ENCODE measurements around the gene CNP. TPM values are rescaled to one million over a fixed set of nuclear protein-coding genes. Genes with fewer than 3 reads are reported as not detected.
A peak's percentile ranks its signal among the peaks of the same experiment; 100 is the strongest.
"Not testable (repeated sequence)": the region's sequence is repeated elsewhere in the genome, so short reads cannot be mapped to it uniquely, and the experiment has no call there.

Gene CNP
- total RNA-seq: 31.4 TPM

DNA sequence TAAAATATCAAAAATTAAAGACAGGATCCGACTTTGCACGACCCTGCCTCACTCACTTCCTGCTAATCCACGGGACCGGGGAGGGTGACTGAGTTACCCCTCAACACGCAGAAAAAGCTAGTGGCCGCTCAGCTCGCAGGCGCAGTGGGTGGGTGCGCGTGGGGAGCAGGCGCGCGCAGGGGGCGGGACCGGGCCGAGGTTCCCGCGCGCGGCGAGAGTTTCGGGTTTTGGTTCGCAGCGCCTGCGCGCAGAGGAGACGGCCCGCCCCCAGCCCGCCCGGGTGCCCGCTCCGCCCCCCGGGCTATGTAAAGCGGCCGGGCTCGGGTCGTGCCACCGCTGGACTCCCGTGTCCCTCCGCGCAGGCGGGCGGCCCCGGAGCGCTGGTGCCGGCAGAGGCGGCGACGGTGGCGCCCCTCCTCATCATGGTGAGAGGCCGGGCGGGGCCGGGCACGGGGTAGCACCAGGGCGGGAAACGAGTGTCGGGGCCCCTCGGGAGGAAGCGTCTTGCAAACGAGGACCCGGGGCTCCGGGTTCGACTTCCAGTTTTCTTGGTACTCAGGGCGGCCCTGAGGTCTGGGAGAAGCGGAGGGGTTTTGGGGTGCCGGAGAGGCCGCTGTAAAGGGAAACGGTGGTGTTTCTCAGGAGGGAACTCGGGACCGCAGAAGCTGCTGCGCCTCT lies at the start of gene CNP:
Gene CNP (plus strand): TSS at position 333 of the 678 bp plus-strand sequence. CDS start 90 bp downstream, at position 423.
- DNase-seq (ENCODE audit: low spot score) (peak; percentile 94), ATAC-seq (peak; percentile 86)

DNA sequence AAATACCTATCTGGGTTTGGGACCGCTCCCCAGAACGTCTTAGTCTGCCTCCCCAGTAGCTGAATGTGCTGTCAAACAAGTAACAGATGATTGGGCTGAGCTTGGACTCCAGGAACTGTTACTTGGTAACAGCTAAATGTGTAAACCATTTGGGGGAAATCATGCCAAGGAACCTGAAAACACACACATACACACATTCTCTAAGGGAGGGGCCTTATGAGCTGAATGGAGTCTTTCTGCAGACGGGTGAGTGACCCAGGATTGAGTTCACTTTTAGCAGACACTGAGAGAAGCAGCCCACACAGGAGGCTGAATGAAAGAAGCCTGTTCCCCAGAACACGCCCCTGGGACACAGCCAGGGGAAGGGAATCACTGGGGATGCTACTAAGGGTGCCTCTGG lies 49.4 kb upstream of the CNP start:
- ATAC-seq: peak; percentile 2
- no peak for DNase-seq (ENCODE audit: low spot score)

DNA sequence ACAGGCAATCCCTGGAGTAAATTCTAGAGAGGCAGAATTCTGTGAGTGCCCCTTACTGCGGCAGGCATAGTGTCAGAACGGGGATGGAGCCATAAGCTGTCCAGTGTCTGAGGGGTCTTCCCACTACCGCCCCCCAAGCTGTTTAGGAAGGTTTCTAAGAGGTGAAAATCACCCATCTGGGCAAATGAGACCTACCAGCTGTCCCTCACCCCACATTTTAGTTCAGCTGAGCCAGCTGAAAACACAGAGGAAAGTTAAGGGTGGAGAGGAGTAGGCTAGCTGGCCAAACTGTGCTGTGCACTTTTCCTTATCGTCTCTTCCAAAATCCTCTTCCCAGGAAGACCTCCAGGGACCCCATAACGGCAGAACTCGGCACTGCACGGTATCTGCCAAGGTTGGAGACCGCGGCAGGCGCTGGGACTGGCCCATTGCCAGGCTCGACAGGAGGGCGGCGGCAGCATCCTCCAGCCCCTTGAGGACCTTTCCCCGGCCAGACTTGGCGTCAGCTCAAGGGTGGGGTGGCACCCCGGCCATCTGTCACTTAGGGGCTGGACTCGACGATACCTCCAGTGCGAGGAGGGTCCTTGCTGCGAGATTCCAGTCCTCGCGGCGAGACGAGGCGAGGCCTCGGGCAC lies 48.8 kb upstream of the CNP start:
- peak; percentile 71 for DNase-seq (ENCODE audit: low spot score)
- peak; percentile 5 for ATAC-seq

DNA sequence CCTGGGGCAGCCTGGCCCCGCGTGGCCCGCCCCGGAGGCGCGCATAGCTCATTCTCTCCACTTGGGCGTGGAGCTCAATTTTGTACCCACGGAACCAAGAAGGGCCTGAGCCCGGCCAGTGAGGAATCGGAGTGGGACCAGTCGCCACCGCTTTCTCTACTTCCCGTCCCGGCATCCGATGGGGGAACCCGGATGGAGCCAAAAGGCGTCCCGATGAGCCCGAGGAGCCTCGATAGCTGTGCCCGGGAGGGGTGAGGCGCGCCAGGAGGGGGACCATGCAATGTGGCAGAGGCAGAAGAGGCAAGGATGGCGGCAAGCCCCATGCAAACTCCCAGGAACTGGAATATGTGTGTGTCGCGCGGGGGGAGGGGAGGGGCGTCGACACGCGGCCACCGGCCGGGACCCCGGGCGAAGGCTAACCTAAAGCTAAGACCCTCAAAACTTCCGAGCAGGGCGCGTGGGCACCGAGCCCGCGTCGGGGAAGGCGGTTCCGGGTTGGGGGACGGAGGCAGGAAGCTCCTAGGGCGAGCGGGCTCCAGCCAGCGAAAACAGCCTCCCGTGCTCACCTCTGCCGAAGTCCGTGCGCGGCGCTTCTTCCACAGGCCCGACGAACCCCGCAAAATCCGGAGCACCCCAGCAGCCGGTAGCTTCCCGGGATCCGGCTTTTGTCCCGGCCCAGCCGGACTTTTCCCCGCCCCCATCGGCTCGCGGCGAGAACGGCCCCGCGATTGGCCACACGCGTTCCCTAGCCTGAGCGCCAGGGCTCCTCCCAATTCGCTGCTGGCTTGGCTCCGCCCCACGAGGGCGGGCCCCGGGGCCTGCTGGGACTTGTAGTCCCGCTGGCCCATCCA lies 48.1 kb upstream of the CNP start, which contains the start of gene ACLY:
Gene ACLY (minus strand): TSS at position 638 of the 851 bp plus-strand sequence. CDS start 5,078 bp downstream, outside the sequence.
- ATAC-seq (peak; percentile 90), DNase-seq (ENCODE audit: low spot score) (peak; percentile 98)

DNA sequence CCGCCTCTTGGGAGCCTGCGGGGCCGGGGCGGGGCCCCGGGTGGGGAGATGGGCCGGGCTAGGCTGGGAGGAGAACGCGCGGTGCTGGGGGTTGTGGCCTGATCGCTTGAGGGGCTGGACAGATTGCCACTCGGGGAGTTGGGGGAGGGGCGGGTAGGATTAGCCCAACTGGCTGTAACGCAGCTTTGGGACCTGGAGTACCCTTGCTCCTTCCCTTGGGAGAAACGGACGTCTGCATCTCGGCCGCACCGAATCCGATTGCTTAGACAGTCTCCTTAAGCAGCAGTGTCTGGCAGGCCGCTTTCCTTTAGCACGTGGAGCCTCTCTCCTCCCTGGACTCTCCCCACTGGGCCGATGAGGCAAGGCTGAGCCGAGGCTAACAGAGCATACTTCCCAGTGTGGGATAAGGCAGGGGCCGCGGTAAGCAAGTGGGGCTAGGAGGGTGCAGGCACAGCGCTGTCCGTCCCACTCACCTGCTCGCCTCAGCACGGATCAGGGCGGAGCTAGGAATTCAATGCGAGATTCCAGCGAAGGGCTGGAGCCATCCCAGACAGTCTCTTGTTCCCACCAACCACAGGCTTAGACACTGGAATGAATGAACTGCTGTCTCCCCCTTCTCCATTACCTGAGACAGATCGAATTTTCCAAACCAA lies 47.3 kb upstream of the CNP start:
- DNase-seq (ENCODE audit: low spot score): peak; percentile 59
- peak; percentile 32 for ATAC-seq

DNA sequence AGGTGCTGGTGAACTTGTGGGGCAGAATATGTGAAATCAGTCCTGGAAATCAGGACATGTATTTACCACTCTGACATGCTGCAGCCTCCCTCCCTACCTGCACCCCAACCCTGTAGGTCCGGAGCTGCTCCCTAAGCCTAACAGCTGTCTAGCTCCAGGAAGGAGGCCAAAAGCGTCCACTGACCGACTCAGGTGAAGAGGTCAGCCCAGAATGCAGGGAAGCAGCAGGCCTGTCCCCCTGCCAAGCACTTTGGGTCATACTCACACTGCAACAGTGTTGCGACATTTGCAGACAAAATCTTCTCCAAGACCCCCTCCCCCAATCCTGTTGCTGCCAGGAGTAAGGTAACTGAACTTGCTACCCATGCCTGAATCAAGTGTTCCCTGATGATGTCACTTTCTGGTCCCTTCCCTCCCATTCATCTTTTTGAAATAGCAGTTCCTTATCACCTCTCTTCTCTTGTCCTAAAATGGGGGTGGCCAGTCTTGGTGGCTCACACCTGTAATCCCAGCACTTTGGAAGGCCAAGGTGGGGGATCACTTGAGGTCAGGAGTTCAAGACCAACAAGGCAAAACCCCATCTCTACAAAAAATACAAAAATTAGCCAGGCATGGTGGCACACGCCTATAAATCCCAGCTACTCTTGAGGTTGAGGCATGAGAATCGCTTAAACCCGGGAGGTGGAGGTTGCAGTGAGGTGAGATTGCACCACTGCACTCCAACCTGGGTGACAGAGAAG lies 46.6 kb upstream of the CNP start:
- peak; percentile 96 for DNase-seq (ENCODE audit: low spot score)
- peak; percentile 65 for ATAC-seq

DNA sequence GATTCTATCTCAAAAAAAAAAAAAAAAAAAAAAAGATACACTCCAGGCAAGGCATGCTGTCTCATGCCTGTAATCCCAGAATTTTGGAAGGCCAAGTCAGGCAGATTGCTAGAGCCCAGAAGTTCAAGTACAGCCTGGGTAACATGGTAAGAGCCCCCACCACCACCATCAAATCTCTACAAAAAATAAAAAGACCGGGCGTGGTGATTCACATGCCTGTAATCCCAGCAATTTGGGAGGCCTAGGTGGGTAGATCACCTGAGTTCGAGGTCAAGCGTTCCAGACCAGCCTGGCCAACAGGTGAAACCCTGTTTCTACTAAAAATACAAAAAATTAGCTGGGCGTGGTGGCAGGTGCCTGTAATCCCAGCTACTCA lies 46.0 kb upstream of the CNP start:
- no peak for ATAC-seq
- no peak for DNase-seq (ENCODE audit: low spot score)

DNA sequence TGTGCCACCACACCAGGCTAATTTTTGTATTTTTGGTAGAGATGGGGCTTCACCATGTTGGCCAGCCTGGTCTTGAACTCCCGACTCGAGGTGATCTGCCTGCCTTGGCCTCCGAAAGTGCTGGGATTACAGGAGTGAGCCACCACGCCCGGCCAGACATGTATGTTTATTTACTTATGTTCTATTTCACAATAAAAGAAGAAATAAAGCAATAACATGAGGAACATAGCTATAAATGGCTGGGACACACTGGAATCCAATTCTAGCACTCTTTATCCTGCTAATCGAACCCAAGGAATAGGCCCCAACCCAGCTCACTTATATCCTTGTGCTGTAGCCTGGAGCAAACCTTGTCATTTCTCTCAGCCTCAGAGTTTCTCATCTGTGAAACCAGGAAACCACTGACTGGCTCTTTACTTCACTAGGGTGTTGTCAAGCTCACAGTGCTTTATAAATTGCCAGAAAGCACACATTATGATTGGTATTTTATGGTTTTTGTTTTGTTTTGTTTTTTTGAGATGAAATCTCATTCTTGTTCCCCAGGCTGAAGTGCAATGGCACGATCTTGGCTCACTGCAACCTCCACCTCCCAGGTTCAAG lies 40.5 kb upstream of the CNP start:
- no peak for DNase-seq (ENCODE audit: low spot score)
- no peak for ATAC-seq

DNA sequence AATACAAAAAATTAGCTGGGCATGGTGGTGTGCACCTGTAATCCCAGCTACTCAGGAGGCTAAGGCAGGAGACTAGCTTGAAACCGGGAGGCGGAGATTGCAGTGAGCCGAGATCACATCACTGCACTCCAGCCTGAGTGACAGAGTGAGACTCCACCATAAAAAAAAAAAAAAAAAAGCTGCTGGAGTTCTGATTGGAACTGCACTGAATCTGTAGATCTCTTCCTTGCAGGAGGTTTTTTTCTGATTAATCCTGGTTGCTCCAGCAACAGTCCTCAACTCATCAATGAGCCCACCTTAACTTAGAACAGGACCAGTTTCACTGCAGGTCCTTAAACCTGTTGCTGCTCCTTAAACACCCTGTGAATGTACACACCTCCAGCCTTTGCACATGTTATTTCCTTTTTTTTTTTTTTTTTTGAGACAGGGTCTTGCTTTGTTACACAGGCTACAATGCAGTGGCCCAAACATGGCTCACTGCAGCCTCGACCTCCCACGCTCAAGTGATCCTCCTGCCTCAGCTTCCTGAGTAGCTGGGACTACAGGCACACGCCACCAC lies 37.8 kb upstream of the CNP start:
- no peak for ATAC-seq
- no peak for DNase-seq (ENCODE audit: low spot score)

DNA sequence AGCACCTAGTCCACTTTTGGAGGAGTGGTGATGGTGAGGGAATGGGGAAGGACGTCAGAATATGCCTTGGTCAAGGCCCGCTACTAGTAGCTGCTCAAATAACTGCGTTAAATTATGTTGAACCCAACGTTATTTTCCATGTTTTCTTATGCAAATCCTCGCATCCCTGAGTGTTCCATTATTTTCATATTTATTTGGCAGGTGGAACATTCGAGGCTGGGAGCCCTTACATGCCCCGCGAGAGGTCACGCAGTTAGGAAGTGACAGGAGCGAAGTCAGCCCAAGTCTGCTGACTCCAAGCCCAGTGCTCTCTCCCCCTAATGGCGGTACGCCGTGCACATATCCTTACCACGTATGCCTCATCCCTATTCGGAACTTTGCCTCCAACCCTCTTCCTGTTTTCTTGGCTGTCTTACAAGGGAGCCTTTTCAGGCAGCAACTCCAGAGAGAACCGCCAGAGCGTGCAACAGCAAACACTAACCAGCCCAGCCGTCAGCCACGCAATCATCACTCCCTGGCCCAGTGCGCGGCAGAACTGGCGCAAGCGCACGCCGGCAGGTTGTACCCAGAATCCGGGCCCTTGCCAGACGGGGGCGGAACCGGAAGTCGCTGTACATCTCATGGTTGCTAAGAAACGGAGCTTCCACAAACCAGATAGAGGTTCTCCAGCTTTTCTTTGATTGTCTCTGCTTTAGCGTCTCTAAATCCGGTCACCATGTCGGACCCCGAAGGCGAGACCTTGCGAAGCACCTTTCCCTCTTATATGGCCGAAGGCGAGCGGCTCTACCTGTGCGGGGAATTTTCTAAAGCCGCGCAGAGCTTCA lies 36.4 kb upstream of the CNP start, which contains the start of gene ODAD4:
Gene ODAD4 (plus strand): TSS at position 609 of the 824 bp plus-strand sequence. CDS start 107 bp downstream, at position 716.
- peak; percentile 98 for DNase-seq (ENCODE audit: low spot score)

DNA sequence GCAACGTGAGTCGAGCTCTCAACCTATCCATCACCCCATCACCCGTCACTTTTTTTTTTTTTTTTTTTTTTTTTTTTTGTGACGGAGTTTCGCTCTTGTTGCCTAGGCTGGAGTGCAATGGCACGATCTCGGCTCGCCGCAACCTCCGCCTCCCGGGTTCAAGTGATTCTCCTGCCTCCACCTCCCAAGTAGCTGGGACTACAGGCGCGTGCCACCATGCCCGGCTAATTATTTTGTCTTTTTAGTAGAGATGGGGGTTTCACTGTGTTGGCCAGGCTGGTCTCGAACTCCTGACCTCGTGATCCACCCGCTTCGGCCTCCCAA lies 35.8 kb upstream of the CNP start:
- ATAC-seq; DNase-seq (ENCODE audit: low spot score): not testable (repeated sequence)

More for the DNA sequence above, 36.4 kb upstream of the CNP start, which contains the start of gene ODAD4:
- ATAC-seq: peak; percentile 95

DNA sequence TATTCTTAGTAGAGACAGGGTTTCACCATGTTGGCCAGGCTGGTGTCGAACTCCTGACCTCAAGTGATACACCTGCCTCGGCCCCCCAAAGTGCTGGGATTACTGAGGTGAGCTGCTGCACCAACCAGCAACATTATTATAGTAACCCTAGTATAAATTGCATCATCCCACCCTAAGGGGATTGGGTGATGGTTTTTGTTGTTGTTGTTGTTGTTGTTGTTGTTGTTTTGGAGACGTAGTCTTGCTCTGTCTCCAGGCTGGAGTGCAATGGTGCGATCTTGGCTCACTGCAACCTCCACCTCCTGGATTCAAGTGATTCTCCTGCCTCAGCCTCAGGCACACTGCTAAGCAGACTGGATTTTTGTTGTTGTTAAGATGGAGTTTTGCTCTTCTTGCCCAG lies 34.9 kb upstream of the CNP start:
- not testable (repeated sequence) for ATAC-seq

DNA sequence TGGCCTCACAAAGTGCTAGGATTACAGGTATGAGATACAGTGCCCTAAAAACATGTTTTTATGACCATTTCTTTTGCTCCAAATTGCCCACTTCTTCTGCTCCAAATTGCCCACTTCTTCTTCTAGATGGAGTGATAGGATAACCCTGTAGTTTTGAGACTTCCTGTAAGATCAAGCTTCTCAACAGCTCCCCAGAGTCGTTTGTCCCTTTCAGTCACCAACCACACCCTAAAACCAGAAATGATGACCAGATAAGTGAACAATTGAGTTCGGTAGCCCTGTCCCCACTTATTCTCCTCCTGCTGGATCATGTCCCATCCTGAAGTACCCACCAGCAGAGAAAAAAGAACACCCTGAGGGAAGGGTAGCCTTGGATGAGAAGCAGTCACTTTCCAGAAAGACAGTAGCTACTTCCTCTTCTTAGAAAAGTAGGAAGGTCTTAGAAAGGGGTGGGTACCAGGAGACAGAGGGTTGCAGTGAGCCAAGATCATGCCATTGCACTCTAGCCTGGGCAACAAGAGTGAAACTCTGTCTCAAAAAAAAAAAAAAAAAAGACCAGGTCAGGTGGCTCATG lies 33.7 kb upstream of the CNP start:
- no peak for ATAC-seq
- DNase-seq (ENCODE audit: low spot score): no peak

More for the DNA sequence above, 34.9 kb upstream of the CNP start:
- DNase-seq (ENCODE audit: low spot score): not testable (repeated sequence)

DNA sequence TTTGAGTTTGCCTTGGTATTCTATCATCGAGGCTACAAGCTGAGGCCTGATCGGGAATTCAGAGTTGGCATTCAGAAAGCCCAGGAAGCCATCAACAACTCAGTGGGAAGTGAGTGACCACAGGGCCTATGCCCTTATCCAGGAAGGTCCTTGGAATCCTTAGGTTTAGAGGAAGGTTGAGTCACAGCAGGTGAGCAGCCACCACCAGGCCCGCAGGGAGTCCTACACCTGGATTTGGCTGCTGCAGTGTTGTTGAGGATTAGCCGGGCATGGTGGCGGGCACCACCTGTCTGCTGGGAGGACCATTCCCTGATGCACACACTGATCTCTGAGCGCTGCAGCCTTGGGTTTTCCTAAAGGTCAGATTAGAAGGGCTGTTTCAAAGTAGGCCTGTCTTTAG lies 31.0 kb upstream of the CNP start:
- ATAC-seq (no peak), DNase-seq (ENCODE audit: low spot score) (no peak)

DNA sequence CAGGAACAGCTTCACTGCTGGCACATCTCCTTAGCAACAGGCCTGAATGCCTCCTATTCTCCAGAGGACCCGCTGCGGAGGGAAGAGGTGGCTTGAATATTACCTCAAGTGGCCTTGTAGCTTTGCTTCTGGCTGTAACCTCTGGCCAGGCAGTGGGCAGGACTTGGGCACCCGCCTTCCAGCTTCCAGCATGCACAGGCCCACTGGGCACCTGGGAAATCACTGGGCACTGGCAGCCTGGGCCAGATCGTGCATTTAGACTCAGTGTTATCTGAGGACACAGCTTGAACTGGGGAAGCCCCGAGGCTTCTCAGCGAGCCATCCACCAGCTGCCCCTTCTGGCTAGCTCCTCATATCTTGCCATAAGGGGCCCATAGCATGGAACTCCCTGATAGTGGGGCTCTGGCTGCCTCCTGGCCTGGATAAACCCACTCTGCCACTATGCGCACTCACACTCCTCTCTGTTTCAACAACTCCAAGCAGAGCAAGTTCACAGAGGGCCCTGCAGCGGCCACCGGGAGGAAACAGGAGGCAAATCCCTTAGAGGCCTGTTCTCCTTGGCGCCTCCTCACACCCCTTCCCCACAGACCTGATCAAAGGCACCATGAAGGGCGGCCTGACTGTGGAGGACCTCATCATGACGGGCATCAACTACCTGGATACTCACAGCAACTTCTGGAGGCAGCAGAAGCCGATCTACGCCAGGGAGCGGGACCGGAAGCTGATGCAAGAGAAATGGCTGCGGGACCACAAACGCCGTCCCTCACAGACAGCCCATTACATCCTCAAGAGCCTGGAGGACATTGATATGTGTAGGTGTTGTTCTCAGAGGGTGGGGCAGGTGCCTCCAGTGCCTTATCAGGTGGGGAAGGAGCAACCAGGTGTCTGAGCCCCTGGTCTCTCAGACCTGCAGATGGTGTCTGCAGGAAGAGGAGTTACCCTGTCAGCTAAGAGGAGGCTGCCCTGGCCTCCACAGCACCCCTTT lies 28.3 kb upstream of the CNP start:
- ATAC-seq: peak; percentile 93
- DNase-seq (ENCODE audit: low spot score): peak; percentile 91

DNA sequence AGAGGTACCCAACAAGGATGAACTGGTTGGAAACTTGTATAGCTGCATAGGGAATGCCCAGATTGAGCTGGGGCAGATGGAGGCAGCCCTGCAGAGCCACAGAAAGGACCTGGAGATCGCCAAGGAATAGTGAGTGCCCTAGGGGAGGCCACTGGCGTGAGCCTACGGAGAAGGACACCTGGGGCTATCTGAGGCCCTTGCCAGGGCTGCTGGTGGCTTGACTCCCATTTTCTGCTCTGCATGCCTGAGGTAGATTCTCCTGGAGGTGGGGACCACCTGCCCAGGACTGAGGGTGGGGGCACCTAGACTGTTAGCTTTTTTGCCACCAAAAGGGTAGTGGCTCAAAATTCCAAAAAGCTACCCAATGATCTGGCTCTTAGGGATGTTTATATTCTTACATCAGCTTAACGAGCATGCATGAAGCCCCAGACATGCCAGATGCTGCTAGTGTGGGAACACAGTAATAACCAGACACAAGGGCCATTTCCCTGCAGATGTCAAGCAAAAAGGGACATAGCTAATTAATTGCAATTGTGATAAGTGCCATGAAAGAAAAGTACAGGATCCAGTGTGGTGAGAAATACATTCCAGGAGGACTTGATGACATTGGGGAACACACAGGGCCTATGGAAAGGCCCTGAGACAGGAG lies 27.4 kb upstream of the CNP start:
- DNase-seq (ENCODE audit: low spot score) (no peak), ATAC-seq (no peak)

DNA sequence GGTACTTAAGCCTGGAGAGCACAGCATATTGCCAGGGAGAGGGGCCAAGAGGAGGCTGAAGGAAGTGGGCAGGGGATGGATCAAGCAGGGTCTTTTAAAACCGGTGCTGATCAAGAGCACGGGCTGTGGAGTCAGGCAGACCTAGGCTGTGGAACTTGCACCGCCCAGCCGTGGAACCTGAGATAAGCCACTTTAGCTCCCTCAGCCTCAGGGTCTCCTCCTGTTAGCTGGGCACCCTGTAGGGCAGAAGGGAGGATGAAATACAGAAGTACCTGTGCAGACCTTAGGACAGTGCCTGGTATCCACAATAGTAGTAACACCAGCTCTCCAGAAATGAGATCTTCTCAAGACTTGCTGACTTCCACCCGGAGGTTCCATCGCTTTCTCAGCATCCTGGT lies 26.9 kb upstream of the CNP start:
- ATAC-seq: no peak

More for the DNA sequence above, 26.9 kb upstream of the CNP start:
- DNase-seq (ENCODE audit: low spot score): no peak

Data from left lobe of liver (tissue), 2 donors.